ENCODE measurements around the gene SLC38A3. TPM values are rescaled to one million over a fixed set of nuclear protein-coding genes. Genes with fewer than 3 reads are reported as not detected.

SLC38A3 gene
- total and polyA plus RNA-seq, 9 of the 15 experiments (the other 6 are each of a cell fraction or from before 2014, with no cell fraction given), result 0.09 to 0.38 (median 0.16) TPM; not detected in 6

GRCh38 chr3:50185230-50185629, 19.8 kb upstream of the SLC38A3 start:
- ChIA-PET CTCF (ENCODE audit: low intra/inter-chr PET ratio) (no interaction called here), POLR2A (interaction anchor here (1.0 kb wide), 1 partner anchor 55 kb away, joined by 4 read pairs; no protein-coding TSS in a partner anchor)
- Histone ChIP-seq H2AFZ (ENCODE audit: low read depth, low read length) (no peak overlapping the region), H3K4me1 (replicated peaks in 1 of 2; ENCODE audit: control insufficient read depth in 2 of 2, insufficient read depth in 2 of 2, low read length in 2 of 2) (peaks cover 0 to 31% of the 10 kb centered on the region in 2 experiments; a peak in 3 of 5 replicates), H4K20me1 (replicated peaks; ENCODE audit: control insufficient read depth, insufficient read depth, low read length) (no peaks in the 10 kb centered on the region), H3K9ac (ENCODE audit: insufficient read depth in 1 of 2, low read depth in 2 of 2, low read length in 2 of 2) (no peak overlapping the region), H3K79me2 (ENCODE audit: control insufficient read depth, insufficient read depth, low read length) (no peaks in the 10 kb centered on the region), H3K4me3 (no peak overlapping the region), H3K27me3 (ENCODE audit: control insufficient read depth in 2 of 2, insufficient read depth in 2 of 2, low read length in 2 of 2) (no peaks in the 10 kb centered on the region), H3K36me3 (ENCODE audit: control insufficient read depth, insufficient read depth, low read length) (no peaks in the 10 kb centered on the region), H3K4me2 (ENCODE audit: insufficient read depth, low read length) (no peak overlapping the region), H3K27ac (ENCODE audit: extremely low read depth, low read depth, low read length) (no peak overlapping the region), H3K9me3 (replicated peaks; ENCODE audit: control insufficient read depth, insufficient read depth, low read depth, low read length) (no peaks in the 10 kb centered on the region), H3K9me1 (ENCODE audit: control insufficient read depth, insufficient read depth, low read length) (no peaks in the 10 kb centered on the region)
- BruUV-seq (replicated peaks), result no TSS peak
- in situ Hi-C loops (cut with MboI) (no loop called here), intact Hi-C loops (cut with micrococcal nuclease) (no loop called here)
- TF ChIP-seq PYGO2 (tag; IDR thresholded peaks at IDR 0.05) (no peak), MAX (CRISPR knock-in tag; IDR thresholded peaks at IDR 0.05) (no peak), ZBTB5 (IDR thresholded peaks at IDR 0.05) (no peak), THAP7 (CRISPR knock-in tag; IDR thresholded peaks at IDR 0.05) (no peak), ZEB2 (IDR thresholded peaks at IDR 0.05) (no peak), ZNF699 (CRISPR knock-in tag; IDR thresholded peaks at IDR 0.05; ENCODE audit: insufficient replicate concordance) (no peak), E2F3 (CRISPR knock-in tag; IDR thresholded peaks at IDR 0.05) (no peak), RHOXF2B (CRISPR knock-in tag; conservative IDR thresholded peaks at IDR 0.05) (no peak), LARP7 (IDR thresholded peaks at IDR 0.05) (no peak), NEUROD1 (IDR thresholded peaks at IDR 0.05; ENCODE audit: borderline replicate concordance, low read depth, low read length, partially characterized antibody) (no peak), SMAD2 (IDR thresholded peaks at IDR 0.05; ENCODE audit: low read depth, low read length) (no peak), GABPB1 (CRISPR knock-in tag; IDR thresholded peaks at IDR 0.05) (no peak), ZNF212 (CRISPR knock-in tag; IDR thresholded peaks at IDR 0.05) (no peak), MECOM (CRISPR knock-in tag; IDR thresholded peaks at IDR 0.05) (no peak), BACH1 (tag; IDR thresholded peaks at IDR 0.05) (no peak)
- ATAC-seq (no peak), FAIRE-seq (no peak), DNase-seq (ENCODE audit: extremely low read depth in 1 of 4, low spot score in 3 of 4) (no peak)
- no CpG with 5 or more reads among the region's 4 CpGs for WGBS (ENCODE audit: insufficient coverage, low coverage, missing lambda C conversion rate)

Measured in K562 (cell line).